Mesenchymal stem cell (in vitro differentiated cells and primary cell): Measurements from ENCODE around the gene CCDC6.

Experiments used
- DNase-seq: peaks from one replicate; pipeline ENCODE4 v3.0.0-alpha.2; 2013
- H2AFZ ChIP-seq: one replicate; pipeline ENCODE4 v1.6.1; 2013; ENCODE audit warnings: low read depth, mild to moderate bottlenecking, control low read depth, inconsistent platforms, low read length, moderate library complexity
- H2AK5ac ChIP-seq: 2 replicates; pipeline ENCODE4 v1.6.1; 2013; ENCODE audit warnings: low read length, moderate library complexity, mild to moderate bottlenecking, inconsistent platforms; ENCODE audit not compliant: severe bottlenecking
- H2BK120ac ChIP-seq: one replicate; pipeline ENCODE4 v1.6.1; 2013; ENCODE audit warnings: low read depth, mild to moderate bottlenecking, inconsistent platforms, low read length, moderate library complexity
- H2BK12ac ChIP-seq, 2 experiments: one replicate each; pipeline ENCODE4 v1.6.1; 2013; ENCODE audit warnings: inconsistent platforms in 2 of 2, low read length in 2 of 2, mild to moderate bottlenecking in 2 of 2, moderate library complexity in 2 of 2, control low read depth in 1 of 2
- H2BK15ac ChIP-seq: one replicate; pipeline ENCODE4 v1.6.1; 2013; ENCODE audit warnings: mild to moderate bottlenecking, low read depth, inconsistent platforms; ENCODE audit not compliant: poor library complexity, severe bottlenecking
- H2BK5ac ChIP-seq: 2 replicates; pipeline ENCODE4 v1.6.1; 2013; ENCODE audit warnings: low read depth, mild to moderate bottlenecking, low read length, control low read depth, inconsistent platforms; ENCODE audit not compliant: poor library complexity, severe bottlenecking
- H3K14ac ChIP-seq, 2 experiments: one replicate each; pipeline ENCODE4 v1.6.1; 2013; ENCODE audit warnings: inconsistent platforms in 2 of 2, low read length in 2 of 2, control low read depth in 1 of 2, mild to moderate bottlenecking in 1 of 2, moderate library complexity in 1 of 2
- H3K18ac ChIP-seq, 2 experiments: one replicate each; pipeline ENCODE4 v1.6.1; 2013; ENCODE audit warnings: inconsistent platforms in 2 of 2, low read length in 2 of 2, control low read depth in 1 of 2, low read depth in 1 of 2, mild to moderate bottlenecking in 1 of 2
- H3K23ac ChIP-seq, 2 experiments: one replicate each; pipeline ENCODE4 v1.6.1; 2013; ENCODE audit warnings: inconsistent platforms in 2 of 2, low read length in 2 of 2, mild to moderate bottlenecking in 2 of 2, moderate library complexity in 2 of 2, control low read depth in 1 of 2
- H3K27ac ChIP-seq: 2 replicates; pipeline ENCODE4 v1.5.1; 2013; ENCODE audit warnings: mild to moderate bottlenecking, moderate library complexity, low read length, control low read depth, inconsistent platforms; ENCODE audit not compliant: poor library complexity, severe bottlenecking
- H3K27me3 ChIP-seq, 2 experiments: 2 replicates each; pipeline versions ENCODE4 v1.6.1 to v1.7.0; 2013; ENCODE audit warnings: low read length in 2 of 2, mild to moderate bottlenecking in 2 of 2, moderate library complexity in 2 of 2, control low read depth in 1 of 2, inconsistent platforms in 1 of 2; ENCODE audit not compliant: control insufficient read depth in 1 of 2, insufficient read depth in 1 of 2
- H3K36me3 ChIP-seq, 2 experiments: 2 replicates each; pipeline versions ENCODE4 v1.6.1 to v1.7.0; 2013; ENCODE audit warnings: low read length in 2 of 2, control low read depth in 1 of 2, inconsistent platforms in 1 of 2, low read depth in 1 of 2, mild to moderate bottlenecking in 1 of 2; ENCODE audit not compliant: insufficient read depth in 2 of 2, control insufficient read depth in 1 of 2
- H3K4ac ChIP-seq, 2 experiments: one replicate each; pipeline ENCODE4 v1.6.1; 2013; ENCODE audit warnings: inconsistent platforms in 2 of 2, low read length in 2 of 2, mild to moderate bottlenecking in 2 of 2, moderate library complexity in 2 of 2, control low read depth in 1 of 2, low read depth in 1 of 2
- H3K4me1 ChIP-seq: 2 replicates; pipeline ENCODE4 v1.6.1; 2013; ENCODE audit warnings: low read depth, low read length, control low read depth; ENCODE audit not compliant: control insufficient read depth, insufficient read depth
- H3K4me2 ChIP-seq: 2 replicates; pipeline ENCODE4 v1.6.1; 2013; ENCODE audit warnings: low read length, mild to moderate bottlenecking, inconsistent platforms; ENCODE audit not compliant: poor library complexity, severe bottlenecking
- H3K4me3 ChIP-seq, 2 experiments: 2 replicates each; pipeline versions ENCODE4 v1.5.1 to v1.7.0; 2013; ENCODE audit warnings: low read length in 2 of 2, mild to moderate bottlenecking in 2 of 2, control low read depth in 1 of 2, low read depth in 1 of 2; ENCODE audit not compliant: insufficient read depth in 1 of 2
- H3K79me1 ChIP-seq: replicated peaks from 2 replicates; pipeline ENCODE4 v1.6.1; 2013; ENCODE audit warnings: mild to moderate bottlenecking, control low read depth, low read length, inconsistent platforms; ENCODE audit not compliant: poor library complexity, severe bottlenecking
- H3K9ac ChIP-seq: 2 replicates; pipeline ENCODE4 v1.7.0; 2013; ENCODE audit warnings: mild to moderate bottlenecking, low read length, moderate library complexity
- H3K9me3 ChIP-seq: 2 replicates; pipeline ENCODE4 v1.7.0; 2013; ENCODE audit warnings: mild to moderate bottlenecking, low read length; ENCODE audit not compliant: control insufficient read depth
- H4K8ac ChIP-seq: one replicate; pipeline ENCODE4 v1.6.1; 2013; ENCODE audit warnings: inconsistent platforms, mild to moderate bottlenecking, low read length, moderate library complexity
- H4K91ac ChIP-seq: one replicate; pipeline ENCODE4 v1.6.1; 2013; ENCODE audit warnings: mild to moderate bottlenecking, low read length, inconsistent platforms
- WGBS: methylation state at CpG from one replicate; pipeline ENCODE4 v1.1.7; 2013; ENCODE audit warnings: mixed read lengths; 5-methylcytosine and 5-hydroxymethylcytosine counted together

The CCDC6 gene

DNA sequence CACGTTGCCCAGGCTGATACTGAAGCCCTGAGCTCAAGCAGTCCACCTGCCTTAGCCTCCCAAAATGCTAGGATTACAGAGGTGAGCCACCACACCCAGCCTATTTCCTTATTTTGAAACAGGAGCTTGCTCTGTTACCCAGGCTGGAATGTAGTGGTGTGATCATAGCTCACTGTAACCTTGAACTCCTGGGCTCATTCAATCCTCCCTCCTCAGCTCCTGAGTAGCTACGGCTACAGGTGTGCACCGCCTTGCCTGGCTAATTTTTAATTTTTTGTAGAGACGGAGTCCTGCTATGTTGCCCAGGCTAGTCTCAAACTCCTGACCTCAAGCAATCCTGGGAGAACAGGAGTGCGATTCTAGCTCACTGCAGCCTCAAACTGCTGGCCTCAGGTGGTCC, 164.8 kb downstream of the CCDC6 start:
- Histone ChIP-seq H2BK120ac (no peak overlapping the region), H2AFZ (no peak overlapping the region), H3K4me3 (no peak overlapping the region), H4K91ac (no peak overlapping the region), H3K79me1 (no peaks in the 10 kb centered on the region), H3K9me3 (no peaks in the 10 kb centered on the region), H3K4ac (no peak overlapping the region), H2BK15ac (no peak overlapping the region), H3K14ac (no peak overlapping the region), H3K23ac (no peak overlapping the region), H2AK5ac (no peak overlapping the region), H3K36me3 (no peaks in the 10 kb centered on the region), H2BK5ac (no peak overlapping the region), H3K4me2 (no peak overlapping the region), H3K4me1 (no peaks in the 10 kb centered on the region), H3K27me3 (peaks cover 2 to 3% of the 10 kb centered on the region in 2 experiments), H3K18ac (no peak overlapping the region), H3K9ac (no peak overlapping the region), H4K8ac (no peak overlapping the region), H2BK12ac (no peak overlapping the region), H3K27ac (no peak overlapping the region)
- 94% methylated on average over 4 of the region's 5 CpGs for WGBS
- DNase-seq: no peak

DNA sequence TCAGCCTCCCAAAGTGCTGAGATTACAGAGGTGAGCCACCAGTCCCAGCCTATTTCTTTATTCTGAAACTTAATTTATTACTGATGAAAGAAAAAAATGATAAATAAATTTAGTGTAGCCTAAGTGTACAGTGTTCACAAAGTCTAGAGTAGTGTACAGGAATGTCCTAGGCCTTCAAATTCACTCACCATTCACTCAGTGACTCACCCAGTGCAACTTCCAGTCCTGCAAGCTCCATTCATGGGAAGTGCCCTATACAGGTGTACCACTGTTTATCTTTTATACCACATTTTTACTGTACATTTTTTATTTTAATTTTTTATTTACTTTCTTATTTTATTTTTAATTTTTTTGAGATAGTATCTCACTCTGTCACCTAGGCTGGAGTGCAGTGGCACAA, 165.3 kb downstream of the CCDC6 start:
- Histone ChIP-seq H4K8ac (no peak overlapping the region), H3K27ac (no peak overlapping the region), H4K91ac (no peak overlapping the region), H2BK120ac (no peak overlapping the region), H3K23ac (no peak overlapping the region), H2AK5ac (no peak overlapping the region), H3K14ac (no peak overlapping the region), H2AFZ (no peak overlapping the region), H3K4me1 (no peaks in the 10 kb centered on the region), H3K18ac (no peak overlapping the region), H3K4ac (no peak overlapping the region), H3K9ac (no peak overlapping the region), H3K36me3 (no peaks in the 10 kb centered on the region), H3K4me3 (no peak overlapping the region), H3K79me1 (no peaks in the 10 kb centered on the region), H3K9me3 (no peaks in the 10 kb centered on the region), H2BK5ac (no peak overlapping the region), H2BK15ac (no peak overlapping the region), H3K27me3 (peaks cover 0 to 3% of the 10 kb centered on the region in 2 experiments), H2BK12ac (no peak overlapping the region), H3K4me2 (no peak overlapping the region)
- DNase-seq: no peak
